PC-3 (cell line): ENCODE data around the gene YAF2. TPM values are rescaled to one million over a fixed set of nuclear protein-coding genes. Genes with fewer than 3 reads are reported as not detected.

Experiments
- ATAC-seq: fragments of 200-7000 bp; cut with Tn5 transposase; 2 replicates; pipeline ENCODE4 v1.9.1; 2020; ENCODE audit warnings: mild to moderate bottlenecking, moderate library complexity
- BruUV-seq: library from RNA; stranded (reverse); fragments of 400-500 nt; replicated peaks from 2 replicates; lab custom pipeline; 2021; lab: Mats Ljungman, UMichigan
- CTCF ChIA-PET: fragments of 300-600 bp; sonication (Branson Sonifier 250); formaldehyde crosslinking; loops from one replicate; lab custom pipeline; 2022; ENCODE audit warnings: antibody characterized with exemption; lab: Charles Lee
- POLR2A ChIA-PET: fragments of 300-600 bp; sonication (Branson Sonifier 250); formaldehyde crosslinking; loops from one replicate; lab custom pipeline; 2022; ENCODE audit warnings: antibody characterized with exemption; ENCODE audit not compliant: unreplicated experiment; lab: Charles Lee
- DNase-seq: peaks from one replicate; pipeline ENCODE4 v3.0.0-alpha.2; 2015
- H2AFZ ChIP-seq: fragments of 300-600 bp; sonication (generic); 2 replicates; pipeline ENCODE4 v1.6.0; 2016; ENCODE audit warnings: antibody characterized with exemption, low read length
- H3F3A ChIP-seq: fragments of 300-600 bp; sonication (generic); one replicate; pipeline ENCODE4 v1.6.0; 2017; ENCODE audit warnings: antibody characterized with exemption, low read length, control low read depth, mild to moderate bottlenecking; ENCODE audit not compliant: unreplicated experiment
- H3K27ac ChIP-seq: fragments of 300-600 bp; sonication (generic); 2 replicates; pipeline ENCODE4 v1.5.1; 2016; ENCODE audit warnings: mild to moderate bottlenecking, low read length
- H3K27me3 ChIP-seq: fragments of 300-600 bp; sonication (generic); 2 replicates; pipeline ENCODE4 v1.6.1; 2016; ENCODE audit warnings: low read length, mixed read lengths
- H3K36me3 ChIP-seq: fragments of 300-600 bp; sonication (generic); 2 replicates; pipeline ENCODE4 v1.6.1; 2016; ENCODE audit warnings: low read depth, mixed run types, low read length, mixed read lengths
- H3K4me1 ChIP-seq: fragments of 300-600 bp; sonication (generic); 2 replicates; pipeline ENCODE4 v1.5.1; 2016; ENCODE audit warnings: low read length; ENCODE audit not compliant: insufficient read depth
- H3K4me2 ChIP-seq: fragments of 300-600 bp; sonication (generic); 2 replicates; pipeline ENCODE4 v1.6.0; 2016; ENCODE audit warnings: low read length
- H3K4me3 ChIP-seq: fragments of 300-600 bp; sonication (generic); 2 replicates; pipeline ENCODE4 v1.5.1; 2016; ENCODE audit warnings: mild to moderate bottlenecking, low read length, mixed read lengths
- H3K79me2 ChIP-seq: fragments of 300-600 bp; sonication (generic); 2 replicates; pipeline ENCODE4 v1.6.1; 2017; ENCODE audit warnings: low read length, mixed read lengths
- H3K9ac ChIP-seq: fragments of 300-600 bp; sonication (generic); 2 replicates; pipeline ENCODE4 v1.6.0; 2016; ENCODE audit warnings: mild to moderate bottlenecking, low read length
- H3K9me2 ChIP-seq: fragments of 300-600 bp; sonication (generic); replicated peaks from 2 replicates; pipeline ENCODE4 v1.6.1; 2016; ENCODE audit warnings: mixed run types, low read length, mixed read lengths
- H3K9me3 ChIP-seq: fragments of 300-600 bp; sonication (generic); 2 replicates; pipeline ENCODE4 v1.6.1; 2016; ENCODE audit warnings: low read length, mixed read lengths
- H4K20me1 ChIP-seq: fragments of 300-600 bp; sonication (generic); 2 replicates; pipeline ENCODE4 v1.6.1; 2016; ENCODE audit warnings: low read length, mixed read lengths
- CTCF ChIP-seq: fragments of 300-600 bp; sonication (generic); conservative IDR thresholded peaks from 2 replicates; pipeline ENCODE4 v1.5.1; 2017; ENCODE audit warnings: antibody characterized with exemption, low read depth, mild to moderate bottlenecking, low read length
- EZH2 ChIP-seq: fragments of 300-600 bp; sonication (generic); IDR thresholded peaks from one replicate; pipeline ENCODE4 v1.6.1; 2017; ENCODE audit warnings: antibody characterized with exemption, mild to moderate bottlenecking, low read length; ENCODE audit not compliant: unreplicated experiment
- EZH2phosphoT487 ChIP-seq: fragments of 300-600 bp; sonication (generic); IDR thresholded peaks from 2 replicates; pipeline ENCODE4 v1.6.1; 2018; ENCODE audit warnings: mild to moderate bottlenecking, antibody characterized with exemption, low read length, borderline replicate concordance
- intact Hi-C: fragments of 100-400 bp; cut with micrococcal nuclease; formaldehyde crosslinking; loops from 2 replicates; pipeline ENCODE4 v1.9.0; 2023
- total RNA-seq: library from RNA; depleted of rRNA; stranded (reverse); fragments of >200 nt; gene quantifications from 2 replicates; pipeline ENCODE4 v1.2.3, GENCODE V29; 2014

Gene YAF2
- total RNA-seq, 1 experiment from 2014 or later = 6.8 TPM

GRCh38 chr12:42143452-42144157 lies 94.4 kb downstream of the YAF2 start:
- TSS peak; percentile 56 for BruUV-seq
- Histone ChIP-seq H3K27me3 (no peaks in the 10 kb centered on the region), H3K4me3 (peak overlapping the region; percentile 86), H3K9me3 (no peaks in the 10 kb centered on the region), H3K9ac (peak overlapping the region; percentile 68), H4K20me1 (peaks cover 11% of the 10 kb centered on the region; the same call in 1 of the 2 replicates), H3K4me2 (peak overlapping the region; percentile 90), H3K27ac (no peak overlapping the region), H3K36me3 (no peaks in the 10 kb centered on the region), H3K79me2 (peaks cover 53% of the 10 kb centered on the region), H3K9me2 (no peaks in the 10 kb centered on the region), H2AFZ (peak overlapping the region; percentile 96), H3K4me1 (peaks cover 23% of the 10 kb centered on the region; the same call in 1 of the 2 replicates), H3F3A (no peaks in the 10 kb centered on the region)
- peak; percentile 35 for DNase-seq
- CTCF ChIA-PET = no interaction called here
- peak; percentile 7 for ATAC-seq
- TF ChIP-seq EZH2 (no peak), CTCF (no peak), EZH2phosphoT487 (no peak)
- intact Hi-C loops = loop anchor here (1.0 to 5.0 kb wide), 2 partner anchors 94 to 183 kb away; partner anchors contain the start of genes PPHLN1, YAF2 and ZCRB1
- POLR2A ChIA-PET = no interaction called here

- DNase-seq (no peak), ATAC-seq (no peak)
- Histone ChIP-seq H3F3A (no peaks in the 10 kb centered on the region), H3K9ac (no peak overlapping the region), H3K4me2 (0 out of 2 replicates have a peak overlapping the region, but pooled peaks have one; percentile 90), H3K4me3 (peak overlapping the region; percentile 86; the same call in 1 of the 2 replicates), H4K20me1 (peaks cover 11% of the 10 kb centered on the region; the same call in 1 of the 2 replicates), H3K36me3 (no peaks in the 10 kb centered on the region), H2AFZ (no peak overlapping the region), H3K9me2 (no peaks in the 10 kb centered on the region), H3K9me3 (no peaks in the 10 kb centered on the region), H3K4me1 (peaks cover 23% of the 10 kb centered on the region; the same call in 1 of the 2 replicates), H3K27ac (no peak overlapping the region), H3K27me3 (no peaks in the 10 kb centered on the region), H3K79me2 (peaks cover 68% of the 10 kb centered on the region)
- no peak for TF ChIP-seq CTCF
- no peak for TF ChIP-seq EZH2phosphoT487
- TF ChIP-seq EZH2 = no peak
- BruUV-seq = no TSS peak
- POLR2A ChIA-PET = no interaction called here
- intact Hi-C loops = loop anchor here (5.0 kb wide), 1 partner anchor 95 kb away; the partner anchor contains the start of gene YAF2
- CTCF ChIA-PET = no interaction called here
These were observed 96.0 kb downstream of the YAF2 start for GRCh38 chr12:42141981-42142606.
